AG09319 (cell line): ENCODE measurements around the gene GSE1.

Source experiments
- DNase-seq: peaks from one replicate; pipeline ENCODE4 v3.0.0-alpha.2; 2010; ENCODE audit warnings: low read depth; ENCODE audit errors: extremely low read depth
- CTCF ChIP-seq: IDR thresholded peaks from 2 replicates; pipeline ENCODE4 v1.5.1; 2011; ENCODE audit warnings: low read depth, mild to moderate bottlenecking, inconsistent platforms, low read length, moderate library complexity

Gene GSE1

GRCh38 chr16:85605051-85605911, 7.8 kb upstream of the GSE1 start:
- no peak for TF ChIP-seq CTCF
- no peak for DNase-seq

DNA sequence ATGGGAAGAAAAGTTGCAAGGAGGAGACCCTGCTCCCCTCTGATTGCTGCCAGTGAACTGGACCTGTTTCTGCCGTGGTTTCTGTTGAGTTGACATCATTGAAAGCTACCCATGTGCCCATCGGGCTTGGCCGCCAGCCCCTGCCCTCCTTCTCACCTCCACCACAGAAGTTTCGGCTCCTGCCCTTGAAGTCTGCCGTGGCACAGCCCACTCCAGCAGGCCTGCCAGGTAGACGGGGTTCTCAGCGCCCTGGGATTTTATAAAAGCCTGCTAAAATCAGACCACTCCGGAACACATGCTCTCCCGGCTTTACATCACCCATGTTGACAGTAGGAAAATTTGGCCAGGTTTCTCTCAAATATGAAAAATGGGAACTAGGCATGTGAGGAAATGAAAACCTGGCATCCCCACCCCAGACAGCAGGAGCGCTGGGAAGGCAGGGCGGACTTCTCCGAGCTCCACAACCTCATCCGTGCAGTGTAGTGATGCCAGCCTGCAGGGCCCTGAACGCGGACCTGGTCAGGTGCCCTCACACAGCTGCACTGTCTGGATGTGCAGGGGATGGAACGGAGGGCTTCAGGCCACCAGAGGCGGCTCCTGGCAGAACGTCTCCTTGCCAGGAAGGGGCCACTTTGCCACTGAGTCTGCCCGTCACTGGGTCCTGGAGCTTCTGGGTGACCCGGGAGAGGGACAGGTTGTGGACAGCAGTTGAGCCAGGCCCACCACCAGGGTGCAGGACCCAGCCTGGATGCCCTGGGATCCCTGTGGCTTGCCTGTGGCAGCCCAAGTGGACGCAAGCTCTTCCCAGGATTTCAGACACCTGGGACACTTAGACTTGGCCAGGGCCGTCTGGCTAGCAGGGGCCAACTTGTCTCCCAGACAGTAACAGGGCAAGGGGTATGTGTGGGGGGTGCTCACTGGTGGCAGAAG, 6.9 kb upstream of the GSE1 start:
- no peak for DNase-seq
- no peak for TF ChIP-seq CTCF

- DNase-seq: no peak
- no peak for TF ChIP-seq CTCF
Observed at GRCh38 chr16:85606904-85607303, 6.2 kb upstream of the GSE1 start.

DNA sequence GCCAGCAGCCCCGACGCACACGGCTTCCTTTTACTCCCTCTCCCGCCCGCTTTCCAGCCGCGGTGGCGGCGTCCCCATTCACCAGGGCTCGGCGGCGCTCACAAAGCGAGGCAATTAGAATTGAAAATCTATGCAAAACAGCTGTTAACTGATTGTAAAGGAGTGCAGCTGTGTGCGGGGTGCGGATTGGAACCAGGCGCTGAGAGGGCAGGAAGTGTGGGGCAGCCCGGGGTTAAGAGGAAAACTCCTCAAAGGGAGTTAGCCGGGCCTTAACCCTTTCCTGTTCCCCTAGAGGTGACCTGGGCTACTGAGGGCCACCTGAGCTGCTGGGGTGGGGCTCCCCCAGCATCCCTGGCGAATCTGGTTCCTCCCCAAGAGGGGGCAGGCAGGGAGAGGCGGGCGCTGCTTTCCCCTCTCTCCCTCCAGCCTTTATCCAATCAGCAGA, 5.8 kb upstream of the GSE1 start:
- no peak for DNase-seq

GRCh38 chr16:85607796-85608514, 5.2 kb upstream of the GSE1 start:
- no peak for DNase-seq
- no peak for TF ChIP-seq CTCF

More for the DNA sequence above, 5.8 kb upstream of the GSE1 start:
- TF ChIP-seq CTCF: no peak

DNA sequence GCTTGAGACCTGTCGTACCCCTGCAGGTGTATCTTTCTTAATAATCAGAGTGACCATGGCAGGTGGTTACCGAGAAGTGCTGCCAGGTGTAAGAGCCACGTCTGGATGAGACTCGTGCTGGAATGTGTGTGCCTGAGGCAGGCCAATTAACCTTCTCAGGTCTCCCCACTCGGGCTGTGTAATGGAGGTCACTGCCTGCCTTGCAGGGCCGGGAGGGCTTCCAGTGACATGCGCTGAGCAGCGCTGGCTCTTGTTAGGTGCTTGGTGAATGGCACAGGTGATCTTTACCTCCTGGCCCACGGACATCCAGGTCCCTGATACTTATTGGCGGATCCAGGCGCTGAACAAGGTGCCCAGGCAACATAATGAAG, 4.6 kb upstream of the GSE1 start:
- TF ChIP-seq CTCF: no peak
- DNase-seq: no peak
